SK-N-SH treated with all-trans-retinoic acid at 6 μM for 48 hours (cell line): ENCODE results near the gene C3orf52.

Experiments
- BACH2 ChIP-seq: fragments of 250-450 bp; sonication (Bioruptor Pico); IDR thresholded peaks from 2 replicates; pipeline ENCODE4 v1.9.0; 2021; ENCODE audit warnings: mild to moderate bottlenecking, borderline replicate concordance
- TOX ChIP-seq: fragments of 250-450 bp; sonication (Bioruptor Pico); IDR thresholded peaks from 2 replicates; pipeline ENCODE4 v1.8.0; 2021; ENCODE audit warnings: mild to moderate bottlenecking, moderate library complexity, borderline replicate concordance
- ZNF8 ChIP-seq: fragments of 450-650 bp; formaldehyde crosslinking; IDR thresholded peaks from 2 replicates; pipeline ENCODE4 v1.5.0; 2020; ENCODE audit warnings: mild to moderate bottlenecking, moderate library complexity

DNA sequence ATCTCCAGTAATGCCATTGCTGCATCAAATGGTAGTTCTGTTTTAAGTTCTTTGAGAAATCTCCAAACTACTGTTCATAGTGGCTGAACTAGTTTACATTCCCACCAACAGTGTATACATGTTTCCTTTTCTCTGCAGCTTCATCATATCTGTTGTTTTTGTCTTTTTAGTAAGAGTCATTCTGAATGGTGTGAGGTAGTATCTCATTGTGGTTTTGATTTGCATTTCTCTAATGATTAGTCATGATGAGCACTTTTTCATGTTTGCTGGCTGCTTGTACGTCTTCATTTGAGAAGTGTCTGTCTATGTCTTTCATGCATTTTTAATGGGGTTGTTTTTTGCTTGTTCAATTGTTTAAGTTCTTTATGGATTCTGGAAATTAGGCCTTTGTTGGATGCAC lies 57.1 kb downstream of the C3orf52 start:
- no peak for TF ChIP-seq ZNF8 (CRISPR knock-in tag)
- TF ChIP-seq TOX (CRISPR knock-in tag) = no peak
- TF ChIP-seq BACH2 (CRISPR knock-in tag) = no peak
